Thymus (tissue), 11 donors: ENCODE measurements around the gene ARRDC5. TPM values are rescaled to one million over a fixed set of nuclear protein-coding genes. Genes with fewer than 3 reads are reported as not detected.

Experiments
- DNase-seq, 9 donors: peaks; one replicate each; pipeline ENCODE4 v3.0.0-alpha.2; 2013; ENCODE audit warnings: low spot score in 9 of 9, low read depth in 6 of 9, missing footprints in 1 of 9
- H3K27ac ChIP-seq, 2 donors: one replicate each; pipeline ENCODE4 v1.5.1; 2013; ENCODE audit warnings: control low read depth in 1 of 2, low read depth in 1 of 2, low read length in 1 of 2, mild to moderate bottlenecking in 1 of 2, moderate library complexity in 1 of 2
- H3K27me3 ChIP-seq, 2 donors: one replicate each; pipeline ENCODE4 v1.5.1; 2013; ENCODE audit warnings: low read length in 1 of 2; ENCODE audit not compliant: control insufficient read depth in 2 of 2, insufficient read depth in 1 of 2
- H3K36me3 ChIP-seq, 2 donors: one replicate each; pipeline ENCODE4 v1.5.1; 2013; ENCODE audit warnings: low read length in 1 of 2, mild to moderate bottlenecking in 1 of 2, moderate library complexity in 1 of 2; ENCODE audit not compliant: control insufficient read depth in 2 of 2, insufficient read depth in 2 of 2
- H3K4me1 ChIP-seq, 2 donors: one replicate each; pipeline ENCODE4 v1.5.1; 2013; ENCODE audit warnings: low read length in 2 of 2; ENCODE audit not compliant: control insufficient read depth in 2 of 2, insufficient read depth in 2 of 2
- H3K4me3 ChIP-seq, 2 donors: one replicate each; pipeline ENCODE4 v1.5.1; 2013; ENCODE audit warnings: low read length in 2 of 2, control low read depth in 1 of 2, mild to moderate bottlenecking in 1 of 2
- H3K9me3 ChIP-seq, 2 donors: one replicate each; pipeline ENCODE4 v1.5.1; 2013; ENCODE audit warnings: low read length in 1 of 2, mild to moderate bottlenecking in 1 of 2; ENCODE audit not compliant: control insufficient read depth in 2 of 2, insufficient read depth in 1 of 2
- WGBS: extraction: QIAGEN DNeasy Blood & Tissue Kit; methylation state at CpG from one replicate; pipeline ENCODE4 v1.1.7; 2013; 5-methylcytosine and 5-hydroxymethylcytosine counted together
- polyA plus RNA-seq: library from polyadenylated mRNA; stranded (reverse); fragments of 200-250 nt; gene quantifications from one replicate; pipeline ENCODE4 v1.2.3, GENCODE V29; 2013
- total RNA-seq: library from RNA; stranded (reverse); fragments of 120-200 nt; gene quantifications from one replicate; pipeline ENCODE4 v1.2.4, GENCODE V29; 2013
- donor health status: healthy.

The ARRDC5 gene
- total and polyA plus RNA-seq, 2 donors: 0.66 to 3.0 TPM

- no peak overlapping the region for H3K27ac ChIP-seq
- peaks cover 9 to 24% of the 10 kb centered on the region in 2 donors for H3K4me1 ChIP-seq
- no peaks in the 10 kb centered on the region for H3K9me3 ChIP-seq
- peaks cover 59 to 89% of the 10 kb centered on the region in 2 donors for H3K36me3 ChIP-seq
- no peak overlapping the region for H3K4me3 ChIP-seq
- no peaks in the 10 kb centered on the region for H3K27me3 ChIP-seq
- 97% methylated on average over 32 of the region's 32 CpGs for WGBS
- no peak for DNase-seq
These were observed 30.0 kb upstream of the ARRDC5 start for GRCh38 chr19:4932711-4933110.

- DNase-seq: no peak
- no peaks in the 10 kb centered on the region for H3K27me3 ChIP-seq
- 97% methylated on average over 28 of the region's 28 CpGs for whole genome bisulfite sequencing
These were observed 28.0 kb upstream of the ARRDC5 start for GRCh38 chr19:4930664-4931063.

GRCh38 chr19:4929186-4929585, 26.5 kb upstream of the ARRDC5 start:
- H3K36me3 ChIP-seq: peaks cover 54 to 72% of the 10 kb centered on the region in 2 donors
- WGBS: 98% methylated on average over 22 of the region's 22 CpGs

More at GRCh38 chr19:4930664-4931063, 28.0 kb upstream of the ARRDC5 start:
- no peaks in the 10 kb centered on the region for H3K9me3 ChIP-seq
- peaks cover 55 to 78% of the 10 kb centered on the region in 2 donors for H3K36me3 ChIP-seq
- no peak overlapping the region for H3K4me3 ChIP-seq
- peaks cover 7 to 15% of the 10 kb centered on the region in 2 donors for H3K4me1 ChIP-seq
- H3K27ac ChIP-seq: no peak overlapping the region

GRCh38 chr19:4923276-4923747, 20.6 kb upstream of the ARRDC5 start:
- H3K4me1 ChIP-seq: no peaks in the 10 kb centered on the region
- WGBS: 97% methylated on average over 21 of the region's 21 CpGs
- no peaks in the 10 kb centered on the region for H3K27me3 ChIP-seq
- DNase-seq: no peak
- H3K4me3 ChIP-seq: no peak overlapping the region
- no peak overlapping the region for H3K27ac ChIP-seq
- H3K9me3 ChIP-seq: no peaks in the 10 kb centered on the region
- H3K36me3 ChIP-seq: peaks cover 32 to 66% of the 10 kb centered on the region in 2 donors

More at GRCh38 chr19:4929186-4929585, 26.5 kb upstream of the ARRDC5 start:
- no peaks in the 10 kb centered on the region for H3K9me3 ChIP-seq
- no peak overlapping the region for H3K27ac ChIP-seq
- no peaks in the 10 kb centered on the region for H3K27me3 ChIP-seq
- no peak for DNase-seq
- peaks cover 0 to under 1% of the 10 kb centered on the region in 2 donors for H3K4me1 ChIP-seq
- H3K4me3 ChIP-seq: no peak overlapping the region

GRCh38 chr19:4922530-4923275, 20.0 kb upstream of the ARRDC5 start:
- Histone ChIP-seq H3K27me3 (no peaks in the 10 kb centered on the region), H3K9me3 (no peaks in the 10 kb centered on the region), H3K4me3 (no peak overlapping the region), H3K36me3 (peaks cover 27 to 63% of the 10 kb centered on the region in 2 donors), H3K4me1 (no peaks in the 10 kb centered on the region), H3K27ac (no peak overlapping the region)
- no peak for DNase-seq
- WGBS: 95% methylated on average over 22 of the region's 22 CpGs

GRCh38 chr19:4916292-4917082, 13.8 kb upstream of the ARRDC5 start:
- H3K9me3 ChIP-seq: no peaks in the 10 kb centered on the region
- 11% methylated on average over 41 of the region's 41 CpGs for WGBS
- H3K27ac ChIP-seq: peak overlapping the region; percentile 88 to 90
- DNase-seq: peak in 3 of 9 donors; percentile 52 to 80 (median 59)
- H3K4me3 ChIP-seq: peak overlapping the region; percentile 71 to 82
- peaks cover 27 to 55% of the 10 kb centered on the region in 2 donors for H3K4me1 ChIP-seq
- H3K36me3 ChIP-seq: peaks cover 9 to 89% of the 10 kb centered on the region in 2 donors
- H3K27me3 ChIP-seq: no peaks in the 10 kb centered on the region

- Histone ChIP-seq H3K27ac (peak overlapping the region; percentile 62 to 88), H3K4me3 (peak overlapping the region; percentile 71 to 82), H3K36me3 (peaks cover 9 to 85% of the 10 kb centered on the region in 2 donors), H3K9me3 (no peaks in the 10 kb centered on the region), H3K4me1 (peaks cover 37 to 68% of the 10 kb centered on the region in 2 donors), H3K27me3 (no peaks in the 10 kb centered on the region)
- WGBS: 59% methylated on average over 23 of the region's 23 CpGs
- DNase-seq: peak in 1 of 9 donors; percentile 61
These were observed 12.2 kb upstream of the ARRDC5 start for GRCh38 chr19:4914736-4915501.

- WGBS: 77% methylated on average over 24 of the region's 24 CpGs
- peaks cover 40 to 69% of the 10 kb centered on the region in 2 donors for H3K4me1 ChIP-seq
- DNase-seq: no peak
- peak overlapping the region; percentile 71 to 82 for H3K4me3 ChIP-seq
- peak overlapping the region in 1 of 2 donors; percentile 88 for H3K27ac ChIP-seq
- H3K9me3 ChIP-seq: no peaks in the 10 kb centered on the region
- H3K27me3 ChIP-seq: no peaks in the 10 kb centered on the region
- peaks cover 9 to 79% of the 10 kb centered on the region in 2 donors for H3K36me3 ChIP-seq
These were observed 11.5 kb upstream of the ARRDC5 start for GRCh38 chr19:4913996-4914735.
